K562 (cell line): ENCODE results near the gene ANKH. TPM values are rescaled to one million over a fixed set of nuclear protein-coding genes. Genes with fewer than 3 reads are reported as not detected.
A peak's percentile ranks its signal among the peaks of the same experiment; 100 is the strongest.

Source experiments
- ATF1 ChIP-seq, 2 experiments: fragments of 450-650 bp in 1 of 2; IDR thresholded peaks; 2 replicates each; pipeline ENCODE4 v1.6.1; 2016; ENCODE audit warnings: missing compliant biosample characterization in 1 of 2, missing genetic modification characterization in 1 of 2
- BDP1 ChIP-seq: IDR thresholded peaks from 3 replicates; pipeline ENCODE4 v1.6.1; 2011; ENCODE audit not compliant: insufficient read length, insufficient read depth
- CBX2 ChIP-seq: fragments of 200-600 bp; sonication (generic); IDR thresholded peaks from one replicate; pipeline ENCODE4 v1.6.1; 2012; ENCODE audit warnings: mild to moderate bottlenecking, low read length, inconsistent platforms; ENCODE audit not compliant: insufficient read depth, poor library complexity, severe bottlenecking
- LARP7 ChIP-seq: fragments of 450-650 bp; IDR thresholded peaks from 2 replicates; pipeline ENCODE4 v1.6.1; 2016
- MTF1 ChIP-seq: fragments of 250-450 bp; sonication (Bioruptor Pico); IDR thresholded peaks from 2 replicates; pipeline ENCODE4 v1.9.0; 2021; ENCODE audit warnings: moderate library complexity, mild to moderate bottlenecking, inconsistent platforms, borderline replicate concordance
- PYGO2 ChIP-seq: fragments of 450-650 bp; IDR thresholded peaks from 2 replicates; pipeline ENCODE4 v1.6.1; 2016; ENCODE audit warnings: mild to moderate bottlenecking, missing genetic modification characterization, moderate library complexity, missing compliant biosample characterization
- REST ChIP-seq, 2 experiments: fragments of 450-650 bp; formaldehyde crosslinking in 1 of 2; IDR thresholded peaks; 2 replicates each; pipeline versions ENCODE4 v1.4.0 to v1.6.1; 2014 to 2020; ENCODE audit warnings: mild to moderate bottlenecking in 2 of 2, borderline replicate concordance in 1 of 2, low read depth in 1 of 2
- UBTF ChIP-seq, 2 experiments: IDR thresholded peaks; 2 replicates each; pipeline ENCODE4 v1.6.1; 2012; ENCODE audit warnings: improper control_type of control experiment in 2 of 2, low read depth in 2 of 2, low read length in 2 of 2, borderline replicate concordance in 1 of 2
- ZBTB7A ChIP-seq: IDR thresholded peaks from 2 replicates; pipeline ENCODE4 v1.6.1; 2011; ENCODE audit warnings: low read depth, mild to moderate bottlenecking, low read length, moderate library complexity, borderline replicate concordance; ENCODE audit not compliant: control insufficient read depth
- ZNF224 ChIP-seq: sonication (generic); formaldehyde crosslinking; IDR thresholded peaks from 2 replicates; pipeline ENCODE4 v1.8.0; 2022; ENCODE audit warnings: mild to moderate bottlenecking, missing genetic modification reagents
- ZNF23 ChIP-seq: fragments of 250-450 bp; sonication (Bioruptor Pico); IDR thresholded peaks from 2 replicates; pipeline ENCODE4 v1.4.0; 2020; ENCODE audit warnings: mild to moderate bottlenecking
- polyA plus RNA-seq, 8 experiments: library from polyadenylated mRNA; depleted of rRNA in 4 of 8; stranded (reverse) in 5 of 8; unstranded in 3 of 8; fragments of >200 nt; fragmentation: Nextera tagmentation in 2 of 8; fragmentation: Illumina TruSeq in 1 of 8; extraction: Ambion mirVana in 2 of 8; extraction: Trizol in 1 of 8; gene quantifications; 2 replicates each; pipeline versions ENCODE4 v1.2.1 to v1.2.3, GENCODE V29; 2011 to 2014; ENCODE audit warnings: inconsistent platforms in 1 of 8, missing spikeins in 1 of 8
- total RNA-seq, 7 experiments: library from RNA; depleted of rRNA in 6 of 7; stranded (reverse); fragments of >200 nt in 6 of 7; fragmentation: Illumina TruSeq in 2 of 7; extraction: Trizol in 2 of 7; gene quantifications; 2 replicates each; pipeline versions ENCODE4 v1.2.1 to v1.2.3, GENCODE V29; 2011 to 2021; ENCODE audit warnings: low replicate concordance in 1 of 7

The ANKH gene
- total and polyA plus RNA-seq, 9 of the 15 experiments (the other 6 are each of a cell fraction or from before 2014, with no cell fraction given): 0.79 to 12.2 (median 4.5) TPM

- TF ChIP-seq LARP7 (no peak), ZBTB7A (peak; percentile 34; the same call in 1 of the 2 replicates), CBX2 (no peak), ATF1 (CRISPR knock-in tag; IDR thresholded peaks at IDR 0.05) (no peak), ATF1 (tag; IDR thresholded peaks at IDR 0.05) (no peak), PYGO2 (tag) (no peak), MTF1 (CRISPR knock-in tag) (no peak), REST (IDR thresholded peaks at IDR 0.05; ENCODE audit: borderline replicate concordance) (peak; percentile 12; the same call in 1 of the 2 replicates), REST (CRISPR knock-in tag; IDR thresholded peaks at IDR 0.05; ENCODE audit: low read depth) (no peak), ZNF224 (CRISPR knock-in tag) (no peak), BDP1 (no peak), ZNF23 (CRISPR knock-in tag) (no peak), UBTF (IDR thresholded peaks at IDR 0.05; ENCODE audit: borderline replicate concordance in 1 of 2, low read depth in 2 of 2, low read length in 2 of 2) (0 out of 4 replicates have a peak, but pooled peaks of 1 of the 2 experiments have one; percentile 63)
Observed at GRCh38 chr5:14665101-14665822, 206.3 kb downstream of the ANKH start (continued).
